Stimulated activated naive CD4-positive, alpha-beta T cell (primary cell): ENCODE results near the gene MEF2C.

Experiments
- DNase-seq, 6 experiments: peaks; one replicate each; lab custom pipeline; 2025; lab: John Stamatoyannopoulos, UW

Gene MEF2C

GRCh38 chr5:88688156-88688983 is 194.6 kb downstream of the MEF2C start:
- no peak for DNase-seq

GRCh38 chr5:88687373-88687911 is 195.5 kb downstream of the MEF2C start:
- DNase-seq = no peak

- DNase-seq = no peak
Observed at GRCh38 chr5:88686726-88687125, 196.3 kb downstream of the MEF2C start.

GRCh38 chr5:88685591-88686541 is 197.1 kb downstream of the MEF2C start:
- DNase-seq = no peak

- no peak for DNase-seq
Observed at GRCh38 chr5:88683506-88684135, 199.4 kb downstream of the MEF2C start.

- DNase-seq = no peak
Observed at GRCh38 chr5:88682881-88683361, 200.1 kb downstream of the MEF2C start.

- DNase-seq = no peak
Observed at GRCh38 chr5:88682131-88682530, 200.9 kb downstream of the MEF2C start.

- DNase-seq = no peak
Observed at GRCh38 chr5:88681211-88681803, 201.7 kb downstream of the MEF2C start.

- peak; percentile 53 to 84 (median 64) for DNase-seq
Observed at GRCh38 chr5:88680253-88681132, 202.5 kb downstream of the MEF2C start.

GRCh38 chr5:88679638-88680037 is 203.3 kb downstream of the MEF2C start:
- peak in 1 of 6 experiments; percentile 28 for DNase-seq

GRCh38 chr5:88678770-88679381 is 204.1 kb downstream of the MEF2C start:
- DNase-seq = no peak

- DNase-seq = no peak
Observed at GRCh38 chr5:88677943-88678769, 204.8 kb downstream of the MEF2C start.

GRCh38 chr5:88677376-88677895 is 205.5 kb downstream of the MEF2C start:
- DNase-seq = no peak

- DNase-seq = no peak
Observed at GRCh38 chr5:88676637-88677375, 206.2 kb downstream of the MEF2C start.

- DNase-seq = peak in 1 of 6 experiments; percentile 25
Observed at GRCh38 chr5:88675708-88676636, 207.0 kb downstream of the MEF2C start.

GRCh38 chr5:88675168-88675707 is 207.7 kb downstream of the MEF2C start:
- peak in 1 of 6 experiments; percentile 43 for DNase-seq
